IPS-18c (cell line): ENCODE results near the gene SRRM3.
"Not testable (repeated sequence)": the region's sequence is repeated elsewhere in the genome, so short reads cannot be mapped to it uniquely, and the experiment has no call there.

Source experiments
- H3K4me3 ChIP-seq: 2 replicates; pipeline ENCODE4 v1.7.0; 2013; ENCODE audit warnings: low read depth, mild to moderate bottlenecking, low read length, moderate library complexity; ENCODE audit not compliant: insufficient read depth
- H3K9me3 ChIP-seq: one replicate; pipeline ENCODE4 v1.6.1; 2013; ENCODE audit warnings: mild to moderate bottlenecking, low read length, moderate library complexity; ENCODE audit not compliant: control insufficient read depth, insufficient read depth

SRRM3 gene

GRCh38 chr7:76269895-76270294 is 68.2 kb downstream of the SRRM3 start:
- Histone ChIP-seq H3K4me3 (no peak overlapping the region), H3K9me3 (no peaks in the 10 kb centered on the region)

- not testable (repeated sequence) for H3K4me3 ChIP-seq, H3K9me3 ChIP-seq
Measured at GRCh38 chr7:76271384-76271783, 69.7 kb downstream of the SRRM3 start.

GRCh38 chr7:76272142-76272541 is 70.4 kb downstream of the SRRM3 start:
- Histone ChIP-seq H3K9me3 (no peaks in the 10 kb centered on the region), H3K4me3 (no peak overlapping the region)

- H3K4me3 ChIP-seq = no peak overlapping the region
- H3K9me3 ChIP-seq = no peaks in the 10 kb centered on the region
Measured at GRCh38 chr7:76272851-76273497, 71.3 kb downstream of the SRRM3 start.

- peaks cover 2% of the 10 kb centered on the region for H3K9me3 ChIP-seq
- H3K4me3 ChIP-seq = no peak overlapping the region
Measured at GRCh38 chr7:76273503-76273902, 71.8 kb downstream of the SRRM3 start.

- Histone ChIP-seq H3K4me3 (no peak overlapping the region), H3K9me3 (peaks cover 2% of the 10 kb centered on the region)
Measured at GRCh38 chr7:76278540-76278939, 76.8 kb downstream of the SRRM3 start.

GRCh38 chr7:76280408-76280807 is 78.7 kb downstream of the SRRM3 start:
- H3K4me3 ChIP-seq = peak overlapping the region; percentile 24; the same call in 1 of the 2 replicates
- peaks cover 2% of the 10 kb centered on the region for H3K9me3 ChIP-seq

- H3K4me3 ChIP-seq = peak overlapping the region; percentile 62
Measured at GRCh38 chr7:76281006-76281705, 79.5 kb downstream of the SRRM3 start.

GRCh38 chr7:76281706-76282343 is 80.1 kb downstream of the SRRM3 start:
- Histone ChIP-seq H3K4me3 (peak overlapping the region; percentile 62), H3K9me3 (peaks cover 2% of the 10 kb centered on the region)

More at GRCh38 chr7:76281006-76281705, 79.5 kb downstream of the SRRM3 start:
- peaks cover 2% of the 10 kb centered on the region for H3K9me3 ChIP-seq

GRCh38 chr7:76282344-76283253 is 80.9 kb downstream of the SRRM3 start:
- Histone ChIP-seq H3K4me3 (peak overlapping the region; percentile 62), H3K9me3 (peaks cover 2% of the 10 kb centered on the region)

GRCh38 chr7:76283254-76284159 is 81.8 kb downstream of the SRRM3 start:
- peak overlapping the region; percentile 62 for H3K4me3 ChIP-seq

GRCh38 chr7:76285604-76286374 is 84.1 kb downstream of the SRRM3 start:
- no peaks in the 10 kb centered on the region for H3K9me3 ChIP-seq
- H3K4me3 ChIP-seq = no peak overlapping the region

More at GRCh38 chr7:76283254-76284159, 81.8 kb downstream of the SRRM3 start:
- peaks cover under 1% of the 10 kb centered on the region for H3K9me3 ChIP-seq

GRCh38 chr7:76286842-76287403 is 85.2 kb downstream of the SRRM3 start:
- Histone ChIP-seq H3K4me3 (no peak overlapping the region), H3K9me3 (no peaks in the 10 kb centered on the region)

- not testable (repeated sequence) for H3K9me3 ChIP-seq, H3K4me3 ChIP-seq
Measured at GRCh38 chr7:76290847-76291350, 89.2 kb downstream of the SRRM3 start.
